Chondrocyte (in vitro differentiated cells): ENCODE measurements around the gene FHIP1B. TPM values are rescaled to one million over a fixed set of nuclear protein-coding genes. Genes with fewer than 3 reads are reported as not detected.
A peak's percentile ranks its signal among the peaks of the same experiment; 100 is the strongest.

Experiments used
- DNase-seq: peaks from one replicate; pipeline ENCODE4 v3.0.0; 2021; ENCODE audit warnings: mixed read lengths, low spot score
- H3K27ac Mint-ChIP-seq: one replicate; pipeline ENCODE4 v1.8.0; 2021; ENCODE audit warnings: mild to moderate bottlenecking, moderate library complexity, mixed read lengths; ENCODE audit not compliant: unreplicated experiment
- H3K27me3 Mint-ChIP-seq: 2 replicates; pipeline ENCODE4 v1.8.0; 2021; ENCODE audit warnings: low read depth, mixed read lengths
- H3K36me3 Mint-ChIP-seq: 2 replicates; pipeline ENCODE4 v1.8.0; 2021; ENCODE audit warnings: low read depth, mixed read lengths
- H3K4me1 Mint-ChIP-seq: 2 replicates; pipeline ENCODE4 v1.8.0; 2021; ENCODE audit warnings: low read depth, mild to moderate bottlenecking, mixed read lengths
- H3K4me3 Mint-ChIP-seq: one replicate; pipeline ENCODE4 v1.8.0; 2021; ENCODE audit warnings: mild to moderate bottlenecking, moderate library complexity, mixed read lengths; ENCODE audit not compliant: unreplicated experiment
- H3K9me3 Mint-ChIP-seq: 2 replicates; pipeline ENCODE4 v1.8.0; 2021; ENCODE audit warnings: low read depth, mixed read lengths
- CTCF ChIP-seq: fragments of 200-600 bp; sonication (generic); IDR thresholded peaks from 2 replicates; pipeline ENCODE4 v1.5.0; 2021; ENCODE audit warnings: antibody characterized with exemption, mild to moderate bottlenecking, moderate library complexity
- total RNA-seq: library from RNA; stranded (reverse); gene quantifications from 3 replicates; pipeline ENCODE4 v1.2.1, GENCODE V29; 2021

The FHIP1B gene
- total RNA-seq, 1 donor from 2014 or later: 19.8 TPM

GRCh38 chr11:6258571-6259081 is 24.2 kb upstream of the FHIP1B start:
- DNase-seq: no peak
- Mint-ChIP-seq H3K4me3 (peak overlapping the region; percentile 52), H3K36me3 (no peaks in the 10 kb centered on the region), H3K27ac (no peak overlapping the region), H3K9me3 (no peaks in the 10 kb centered on the region), H3K27me3 (peaks cover 15% of the 10 kb centered on the region), H3K4me1 (peaks cover 10% of the 10 kb centered on the region)
- no peak for TF ChIP-seq CTCF

GRCh38 chr11:6258141-6258540 is 23.7 kb upstream of the FHIP1B start:
- Mint-ChIP-seq H3K27ac (no peak overlapping the region), H3K4me1 (peaks cover 10% of the 10 kb centered on the region), H3K27me3 (peaks cover 14% of the 10 kb centered on the region), H3K9me3 (no peaks in the 10 kb centered on the region), H3K4me3 (no peak overlapping the region), H3K36me3 (no peaks in the 10 kb centered on the region)
- TF ChIP-seq CTCF: no peak
- DNase-seq: no peak

GRCh38 chr11:6253197-6253596 is 18.8 kb upstream of the FHIP1B start:
- TF ChIP-seq CTCF: no peak
- H3K4me3 Mint-ChIP-seq: no peak overlapping the region
- H3K27ac Mint-ChIP-seq: no peak overlapping the region
- H3K9me3 Mint-ChIP-seq: no peaks in the 10 kb centered on the region
- no peak for DNase-seq
- H3K4me1 Mint-ChIP-seq: peaks cover 8% of the 10 kb centered on the region
- no peaks in the 10 kb centered on the region for H3K36me3 Mint-ChIP-seq
- H3K27me3 Mint-ChIP-seq: peaks cover 3% of the 10 kb centered on the region

- Mint-ChIP-seq H3K4me1 (peaks cover 8% of the 10 kb centered on the region), H3K9me3 (no peaks in the 10 kb centered on the region), H3K36me3 (no peaks in the 10 kb centered on the region), H3K27me3 (peaks cover 3% of the 10 kb centered on the region), H3K27ac (no peak overlapping the region), H3K4me3 (no peak overlapping the region)
- no peak for TF ChIP-seq CTCF
- no peak for DNase-seq
Measured at GRCh38 chr11:6251990-6252473, 17.6 kb upstream of the FHIP1B start.

- peak; percentile 86 for TF ChIP-seq CTCF
- Mint-ChIP-seq H3K4me1 (peaks cover 8% of the 10 kb centered on the region), H3K36me3 (no peaks in the 10 kb centered on the region), H3K27ac (no peak overlapping the region), H3K4me3 (no peak overlapping the region), H3K9me3 (no peaks in the 10 kb centered on the region), H3K27me3 (peaks cover 4% of the 10 kb centered on the region)
- DNase-seq: no peak
Measured at GRCh38 chr11:6251120-6251733, 16.8 kb upstream of the FHIP1B start.
